ENCODE measurements around the gene IAH1. TPM values are rescaled to one million over a fixed set of nuclear protein-coding genes. Genes with fewer than 3 reads are reported as not detected.

The IAH1 gene
- total and polyA plus RNA-seq, 10 of the 15 experiments (the other 5 are each of a cell fraction or from before 2014, with no cell fraction given): 57.4 to 125 (median 75.8) TPM

DNA sequence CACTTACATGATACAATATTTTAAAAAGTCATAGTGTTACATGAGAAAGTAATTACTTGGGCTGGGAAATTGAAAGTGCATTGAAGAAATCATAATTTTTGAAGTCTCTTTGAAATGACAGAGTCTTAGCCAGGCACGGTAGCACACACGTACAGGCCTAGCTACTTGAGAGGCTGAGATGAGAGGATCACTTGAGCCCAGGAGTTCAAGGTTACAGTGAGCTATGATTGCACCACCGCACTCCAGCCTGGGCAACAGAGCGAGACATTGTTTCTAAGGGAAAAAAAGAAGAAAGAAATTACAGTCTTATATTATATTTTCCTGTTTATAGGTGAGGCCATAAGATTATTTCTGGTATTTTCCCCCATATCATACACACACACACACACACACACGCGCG, 9.2 kb upstream of the IAH1 start:
- intact Hi-C loops (cut with micrococcal nuclease; ENCODE audit: unreplicated experiment): no loop called here
- H3K9ac ChIP-seq (ENCODE audit: control insufficient read depth, insufficient read depth, low read length): no peak overlapping the region
- TF ChIP-seq YY1 (IDR thresholded peaks at IDR 0.05; ENCODE audit: low read depth, low read length) (no peak), MYC (IDR thresholded peaks at IDR 0.05; ENCODE audit: insufficient read depth, insufficient read length, insufficient replicate concordance, low read length, severe bottlenecking) (no peak), ZBED1 (IDR thresholded peaks at IDR 0.05; ENCODE audit: borderline replicate concordance) (no peak), MTA2 (IDR thresholded peaks at IDR 0.05; ENCODE audit: low read depth) (no peak), RCOR1 (conservative IDR thresholded peaks at IDR 0.05; ENCODE audit: low read depth, low read length) (no peak), SKIL (IDR thresholded peaks at IDR 0.05; ENCODE audit: low read depth, poor library complexity, severe bottlenecking) (no peak)
- TF ChIP-seq, protein P1, sequence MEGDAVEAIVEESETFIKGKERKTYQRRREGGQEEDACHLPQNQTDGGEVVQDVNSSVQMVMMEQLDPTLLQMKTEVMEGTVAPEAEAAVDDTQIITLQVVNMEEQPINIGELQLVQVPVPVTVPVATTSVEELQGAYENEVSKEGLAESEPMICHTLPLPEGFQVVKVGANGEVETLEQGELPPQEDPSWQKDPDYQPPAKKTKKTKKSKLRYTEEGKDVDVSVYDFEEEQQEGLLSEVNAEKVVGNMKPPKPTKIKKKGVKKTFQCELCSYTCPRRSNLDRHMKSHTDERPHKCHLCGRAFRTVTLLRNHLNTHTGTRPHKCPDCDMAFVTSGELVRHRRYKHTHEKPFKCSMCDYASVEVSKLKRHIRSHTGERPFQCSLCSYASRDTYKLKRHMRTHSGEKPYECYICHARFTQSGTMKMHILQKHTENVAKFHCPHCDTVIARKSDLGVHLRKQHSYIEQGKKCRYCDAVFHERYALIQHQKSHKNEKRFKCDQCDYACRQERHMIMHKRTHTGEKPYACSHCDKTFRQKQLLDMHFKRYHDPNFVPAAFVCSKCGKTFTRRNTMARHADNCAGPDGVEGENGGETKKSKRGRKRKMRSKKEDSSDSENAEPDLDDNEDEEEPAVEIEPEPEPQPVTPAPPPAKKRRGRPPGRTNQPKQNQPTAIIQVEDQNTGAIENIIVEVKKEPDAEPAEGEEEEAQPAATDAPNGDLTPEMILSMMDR (IDR thresholded peaks at IDR 0.05 in 2 of 3, conservative IDR thresholded peaks at IDR 0.05 in 1 of 3; ENCODE audit: control insufficient read depth in 2 of 3, extremely low read depth in 1 of 3, insufficient read depth in 1 of 3, low read depth in 3 of 3, low read length in 3 of 3): no peak
- no peaks in the 10 kb centered on the region for H3K9me3 ChIP-seq (replicated peaks; ENCODE audit: control insufficient read depth, insufficient read depth, low read length)
- no peaks in the 10 kb centered on the region for H4K20me1 ChIP-seq (ENCODE audit: control insufficient read depth, insufficient read depth)
- CTCF ChIA-PET: interaction anchor here (1.1 to 1.2 kb wide), 2 partner anchors 10 to 41 kb away, joined by 3 to 4 read pairs; no protein-coding TSS in a partner anchor
- H3K4me1 ChIP-seq (ENCODE audit: control insufficient read depth, insufficient read depth, low read length): no peaks in the 10 kb centered on the region
- 92% methylated on average over 7 of the region's 7 CpGs for WGBS (ENCODE audit: insufficient coverage, insufficient replicate concordance, low lambda C conversion rate, missing lambda C conversion rate)
- RAD21 ChIA-PET (ENCODE audit: unreplicated experiment): no interaction called here
- no peaks in the 10 kb centered on the region for H3K79me2 ChIP-seq (ENCODE audit: control insufficient read depth, insufficient read depth, low read length)
- SMC1A ChIA-PET (ENCODE audit: uncharacterized antibody, unreplicated experiment): interaction anchor here (0.9 to 1.1 kb wide), 2 partner anchors 10 to 21 kb away, joined by 3 read pairs; no protein-coding TSS in a partner anchor
- in situ Hi-C loops (cut with MboI): no loop called here
- no peaks in the 10 kb centered on the region for H3K27me3 ChIP-seq (replicated peaks in 1 of 2; ENCODE audit: control insufficient read depth in 2 of 2, insufficient read depth in 2 of 2, low read length in 1 of 2)
- FAIRE-seq (no peak), DNase-seq (ENCODE audit: low read depth, low spot score) (no peak), ATAC-seq (no peak)
- no TSS peak for BruUV-seq (replicated peaks)
- no peak overlapping the region for H3K4me3 ChIP-seq
- H3K27ac ChIP-seq (ENCODE audit: control insufficient read depth, insufficient read depth): no peak overlapping the region
- H3K4me2 ChIP-seq (ENCODE audit: control insufficient read depth, insufficient read depth): no peak overlapping the region
- peaks cover 3 to 15% of the 10 kb centered on the region in 2 experiments; a peak in 3 of 4 replicates for H3K36me3 ChIP-seq (ENCODE audit: control insufficient read depth in 2 of 2, insufficient read depth in 2 of 2, low read length in 1 of 2)
- no peak overlapping the region for H2AFZ ChIP-seq (ENCODE audit: control insufficient read depth, low read depth, low read length)
- POLR2A ChIA-PET: no interaction called here

Measured in GM12878 (cell line).